OCI-LY7 (cell line): ENCODE results near the gene ELP1. TPM values are rescaled to one million over a fixed set of nuclear protein-coding genes. Genes with fewer than 3 reads are reported as not detected.

ENCODE experiments used
- BruUV-seq: library from RNA; stranded (reverse); fragments of 400-500 nt; replicated peaks from 2 replicates; lab custom pipeline; 2021; lab: Mats Ljungman, UMichigan
- CTCF ChIA-PET: fragments of 300-600 bp; sonication (Branson Sonifier 250); formaldehyde crosslinking; loops from one replicate; lab custom pipeline; 2022; ENCODE audit warnings: antibody characterized with exemption; ENCODE audit not compliant: unreplicated experiment; lab: Charles Lee
- POLR2A ChIA-PET: fragments of 300-600 bp; sonication (Branson Sonifier 250); formaldehyde crosslinking; loops from one replicate; lab custom pipeline; 2022; ENCODE audit warnings: antibody characterized with exemption; lab: Charles Lee
- DNase-seq: peaks from one replicate; pipeline ENCODE4 v3.0.0-alpha.2; 2015; ENCODE audit warnings: low spot score
- H2AFZ ChIP-seq: fragments of 200-600 bp; sonication (generic), shearing (Covaris generic); 2 replicates; pipeline ENCODE4 v1.6.1; 2014; ENCODE audit warnings: mild to moderate bottlenecking, antibody characterized with exemption, low read length, moderate library complexity
- H3K27ac ChIP-seq: fragments of 200-600 bp; sonication (generic); 2 replicates; pipeline ENCODE4 v1.5.1; 2014; ENCODE audit warnings: mixed run types, low read depth, mild to moderate bottlenecking, moderate library complexity, low read length, inconsistent platforms; ENCODE audit not compliant: poor library complexity, severe bottlenecking
- H3K36me3 ChIP-seq: fragments of 200-600 bp; sonication (generic); 2 replicates; pipeline ENCODE4 v1.6.1; 2014; ENCODE audit warnings: mild to moderate bottlenecking, antibody characterized with exemption, low read length, moderate library complexity, mixed read lengths; ENCODE audit not compliant: insufficient read depth
- H3K4me1 ChIP-seq: fragments of 200-600 bp; sonication (generic); 2 replicates; pipeline ENCODE4 v1.5.1; 2014; ENCODE audit warnings: mild to moderate bottlenecking, low read length; ENCODE audit not compliant: insufficient read depth, poor library complexity, severe bottlenecking
- H3K4me2 ChIP-seq: fragments of 200-600 bp; sonication (generic); 2 replicates; pipeline ENCODE4 v1.6.1; 2014; ENCODE audit warnings: mild to moderate bottlenecking, low read length
- H3K4me3 ChIP-seq: fragments of 200-600 bp; sonication (generic); 2 replicates; pipeline ENCODE4 v1.5.1; 2014; ENCODE audit warnings: mild to moderate bottlenecking, low read depth, low read length; ENCODE audit not compliant: poor library complexity, severe bottlenecking
- H3K79me2 ChIP-seq: fragments of 200-600 bp; sonication (generic); 2 replicates; pipeline ENCODE4 v1.6.1; 2016; ENCODE audit warnings: low read depth, mild to moderate bottlenecking, low read length, moderate library complexity, mixed read lengths; ENCODE audit not compliant: insufficient read depth
- H3K9me2 ChIP-seq: fragments of 200-600 bp; sonication (generic); 2 replicates; pipeline ENCODE4 v1.6.1; 2016; ENCODE audit warnings: mild to moderate bottlenecking, low read length, mixed read lengths; ENCODE audit not compliant: insufficient read depth
- H3K9me3 ChIP-seq: fragments of 200-600 bp; sonication (generic); 2 replicates; pipeline ENCODE4 v1.6.1; 2014; ENCODE audit warnings: mild to moderate bottlenecking, mixed run types, low read length, mixed read lengths
- H4K20me1 ChIP-seq: fragments of 200-600 bp; sonication (generic); 2 replicates; pipeline ENCODE4 v1.6.1; 2014; ENCODE audit warnings: mild to moderate bottlenecking, antibody characterized with exemption, low read length, moderate library complexity, mixed read lengths; ENCODE audit not compliant: insufficient read depth
- EZH2phosphoT487 ChIP-seq: fragments of 200-600 bp; sonication (generic); IDR thresholded peaks from 2 replicates; pipeline ENCODE4 v1.6.1; 2018; ENCODE audit warnings: low read depth, borderline replicate concordance, mild to moderate bottlenecking, mixed run types, antibody characterized with exemption, low read length, moderate library complexity, mixed read lengths
- intact Hi-C: fragments of 100-400 bp; cut with micrococcal nuclease; formaldehyde crosslinking; loops from one replicate; pipeline ENCODE4 v1.10.0; 2022; ENCODE audit not compliant: unreplicated experiment
- total RNA-seq, 2 experiments: library from RNA; depleted of rRNA in 1 of 2; stranded (reverse); fragments of >200 nt in 1 of 2; shearing (Covaris generic) in 1 of 2; gene quantifications; 2 replicates each; pipeline ENCODE4 v1.2.3, GENCODE V29; 2014 to 2022
- TF ChIP-seq, protein P1 (sequence below): fragments of 200-600 bp; sonication (generic); conservative IDR thresholded peaks from 2 replicates; pipeline ENCODE4 v1.5.1; 2014; ENCODE audit warnings: mild to moderate bottlenecking, antibody characterized with exemption, low read length, moderate library complexity, mixed read lengths

Gene ELP1
- total RNA-seq, 2 experiments from 2014 or later, result 33.3 to 42.0 TPM

DNA sequence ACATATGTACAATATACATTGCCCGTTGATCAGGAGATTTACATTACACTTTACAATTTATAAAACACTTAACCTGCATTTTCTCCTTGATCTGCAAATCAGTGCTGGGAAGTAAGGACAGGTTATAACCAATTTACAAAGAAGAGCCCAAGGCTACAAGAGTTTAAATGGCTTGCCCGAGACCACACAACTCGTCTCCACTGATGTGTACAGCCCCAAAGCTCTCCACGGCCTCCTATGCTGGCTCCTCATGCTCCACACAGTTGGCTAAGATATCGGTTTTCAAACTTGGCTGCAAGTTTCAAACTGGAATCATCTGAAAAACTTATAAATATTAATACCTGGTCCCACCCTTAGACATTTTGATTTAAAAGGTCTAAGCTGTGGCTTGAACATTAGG is 88.4 kb downstream of the ELP1 start:
- no peak for DNase-seq
- ChIA-PET CTCF (no interaction called here), POLR2A (no interaction called here)
- no peak for TF ChIP-seq EZH2phosphoT487
- TF ChIP-seq, protein P1, sequence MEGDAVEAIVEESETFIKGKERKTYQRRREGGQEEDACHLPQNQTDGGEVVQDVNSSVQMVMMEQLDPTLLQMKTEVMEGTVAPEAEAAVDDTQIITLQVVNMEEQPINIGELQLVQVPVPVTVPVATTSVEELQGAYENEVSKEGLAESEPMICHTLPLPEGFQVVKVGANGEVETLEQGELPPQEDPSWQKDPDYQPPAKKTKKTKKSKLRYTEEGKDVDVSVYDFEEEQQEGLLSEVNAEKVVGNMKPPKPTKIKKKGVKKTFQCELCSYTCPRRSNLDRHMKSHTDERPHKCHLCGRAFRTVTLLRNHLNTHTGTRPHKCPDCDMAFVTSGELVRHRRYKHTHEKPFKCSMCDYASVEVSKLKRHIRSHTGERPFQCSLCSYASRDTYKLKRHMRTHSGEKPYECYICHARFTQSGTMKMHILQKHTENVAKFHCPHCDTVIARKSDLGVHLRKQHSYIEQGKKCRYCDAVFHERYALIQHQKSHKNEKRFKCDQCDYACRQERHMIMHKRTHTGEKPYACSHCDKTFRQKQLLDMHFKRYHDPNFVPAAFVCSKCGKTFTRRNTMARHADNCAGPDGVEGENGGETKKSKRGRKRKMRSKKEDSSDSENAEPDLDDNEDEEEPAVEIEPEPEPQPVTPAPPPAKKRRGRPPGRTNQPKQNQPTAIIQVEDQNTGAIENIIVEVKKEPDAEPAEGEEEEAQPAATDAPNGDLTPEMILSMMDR, result no peak
- no peaks in the 10 kb centered on the region for H3K9me2 ChIP-seq
- H3K36me3 ChIP-seq, result no peaks in the 10 kb centered on the region
- intact Hi-C loops, result no loop called here
- no peak overlapping the region for H3K4me2 ChIP-seq
- no peak overlapping the region for H2AFZ ChIP-seq
- no peaks in the 10 kb centered on the region for H3K4me1 ChIP-seq
- no peak overlapping the region for H3K4me3 ChIP-seq
- no peaks in the 10 kb centered on the region for H3K79me2 ChIP-seq
- H3K9me3 ChIP-seq, result no peaks in the 10 kb centered on the region
- no peak overlapping the region for H3K27ac ChIP-seq
- BruUV-seq, result no TSS peak
- no peaks in the 10 kb centered on the region for H4K20me1 ChIP-seq

DNA sequence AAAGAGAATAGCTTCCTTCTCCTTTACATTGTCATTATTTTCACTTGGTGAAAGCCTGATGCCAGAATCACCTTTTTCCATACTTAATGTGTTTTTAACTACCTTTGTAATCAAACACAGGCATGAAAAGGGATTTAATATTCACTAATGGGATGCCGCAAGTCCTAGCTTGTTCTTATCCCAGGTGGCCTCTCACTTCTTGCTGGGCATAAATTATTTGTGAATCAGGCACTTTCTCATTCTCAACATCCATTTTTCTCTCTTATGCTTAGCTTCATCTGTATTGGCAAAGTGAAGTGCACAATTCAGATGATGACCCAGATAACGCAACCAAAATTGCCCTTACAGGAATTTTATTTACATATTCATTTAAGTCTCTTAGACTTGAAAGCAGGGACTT is 89.1 kb downstream of the ELP1 start:
- Histone ChIP-seq H3K27ac (no peak overlapping the region), H3K4me2 (no peak overlapping the region), H3K79me2 (no peaks in the 10 kb centered on the region), H4K20me1 (no peaks in the 10 kb centered on the region), H3K9me3 (no peaks in the 10 kb centered on the region), H2AFZ (no peak overlapping the region), H3K4me1 (no peaks in the 10 kb centered on the region), H3K4me3 (no peak overlapping the region), H3K36me3 (no peaks in the 10 kb centered on the region), H3K9me2 (no peaks in the 10 kb centered on the region)
- intact Hi-C loops, result no loop called here
- DNase-seq, result no peak
- ChIA-PET CTCF (no interaction called here), POLR2A (interaction anchor here (0.5 kb wide), 1 partner anchor 1019 kb away, joined by 3 read pairs; no protein-coding TSS in a partner anchor)
- no TSS peak for BruUV-seq
- no peak for TF ChIP-seq EZH2phosphoT487
- TF ChIP-seq, protein P1, result no peak

DNA sequence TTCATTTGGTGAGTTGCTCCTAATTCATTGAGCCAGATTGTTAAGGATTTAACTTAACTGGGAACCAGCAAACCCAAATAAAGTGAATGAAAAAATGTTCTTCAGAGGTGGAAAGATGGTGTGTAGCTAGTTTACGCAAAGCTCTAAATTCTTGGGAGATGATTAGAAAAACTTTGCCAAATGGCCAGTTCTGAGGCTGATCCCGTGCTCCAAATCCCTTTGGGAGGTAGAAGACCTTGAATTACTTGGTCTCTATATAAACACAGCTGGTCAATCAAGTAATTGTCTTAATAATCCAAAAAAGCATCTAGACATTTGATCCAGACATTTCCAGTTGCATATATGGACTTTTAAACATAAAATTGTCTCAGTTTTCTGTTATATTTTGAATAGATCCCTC is 89.5 kb downstream of the ELP1 start:
- Histone ChIP-seq H3K27ac (no peak overlapping the region), H3K9me2 (no peaks in the 10 kb centered on the region), H2AFZ (no peak overlapping the region), H3K79me2 (no peaks in the 10 kb centered on the region), H4K20me1 (no peaks in the 10 kb centered on the region), H3K4me1 (no peaks in the 10 kb centered on the region), H3K4me3 (no peak overlapping the region), H3K4me2 (no peak overlapping the region), H3K36me3 (no peaks in the 10 kb centered on the region), H3K9me3 (no peaks in the 10 kb centered on the region)
- TF ChIP-seq EZH2phosphoT487, result no peak
- TF ChIP-seq, protein P1, result no peak
- ChIA-PET CTCF (no interaction called here), POLR2A (interaction anchor here (0.5 kb wide), 1 partner anchor 1018 kb away, joined by 3 read pairs; no protein-coding TSS in a partner anchor)
- BruUV-seq, result no TSS peak
- intact Hi-C loops, result no loop called here
- no peak for DNase-seq
